GM18951 (cell line): Measurements from ENCODE around the gene AKAP7.

Experiments
- POLR2A ChIP-seq: IDR thresholded peaks from 4 replicates; pipeline ENCODE4 v1.6.1; 2011; ENCODE audit warnings: mild to moderate bottlenecking; ENCODE audit not compliant: insufficient read length, insufficient read depth; ENCODE audit errors: extremely low read depth
- in situ Hi-C: fragments of 300-500 bp; cut with MboI; formaldehyde crosslinking; loops from one replicate; pipeline ENCODE4 v1.12.0; 2022; ENCODE audit warnings: low sequenced_read_pairs, mixed read lengths, inconsistent platforms; ENCODE audit not compliant: unreplicated experiment

The AKAP7 gene

GRCh38 chr6:131117878-131118277 is 17.4 kb upstream of the AKAP7 start:
- in situ Hi-C loops, result loop anchor here (5.0 kb wide), 1 partner anchor 236 kb away; no protein-coding TSS in a partner anchor
- TF ChIP-seq POLR2A, result no peak

DNA sequence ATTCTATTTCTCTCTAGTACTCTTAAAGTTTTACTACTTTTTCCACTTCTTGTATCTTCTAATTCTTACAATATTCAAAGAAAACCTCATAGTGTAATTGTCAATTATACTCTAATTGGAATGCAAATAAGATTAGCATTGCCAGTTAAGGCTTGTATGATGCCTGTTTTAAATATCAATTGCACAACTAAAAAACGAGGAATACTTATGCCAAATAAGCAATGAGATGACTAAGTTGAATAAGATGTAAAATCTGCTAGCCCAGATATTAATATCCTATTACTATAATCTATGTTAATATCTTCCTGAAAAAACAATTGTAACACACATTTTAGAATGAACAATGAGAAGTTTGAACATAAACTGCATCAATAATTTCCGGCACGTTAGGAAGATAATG is 13.3 kb upstream of the AKAP7 start:
- in situ Hi-C loops, result no loop called here
- no peak for TF ChIP-seq POLR2A

- no peak for TF ChIP-seq POLR2A
- in situ Hi-C loops, result no loop called here
These were observed 12.8 kb upstream of the AKAP7 start for GRCh38 chr6:131122516-131122915.

DNA sequence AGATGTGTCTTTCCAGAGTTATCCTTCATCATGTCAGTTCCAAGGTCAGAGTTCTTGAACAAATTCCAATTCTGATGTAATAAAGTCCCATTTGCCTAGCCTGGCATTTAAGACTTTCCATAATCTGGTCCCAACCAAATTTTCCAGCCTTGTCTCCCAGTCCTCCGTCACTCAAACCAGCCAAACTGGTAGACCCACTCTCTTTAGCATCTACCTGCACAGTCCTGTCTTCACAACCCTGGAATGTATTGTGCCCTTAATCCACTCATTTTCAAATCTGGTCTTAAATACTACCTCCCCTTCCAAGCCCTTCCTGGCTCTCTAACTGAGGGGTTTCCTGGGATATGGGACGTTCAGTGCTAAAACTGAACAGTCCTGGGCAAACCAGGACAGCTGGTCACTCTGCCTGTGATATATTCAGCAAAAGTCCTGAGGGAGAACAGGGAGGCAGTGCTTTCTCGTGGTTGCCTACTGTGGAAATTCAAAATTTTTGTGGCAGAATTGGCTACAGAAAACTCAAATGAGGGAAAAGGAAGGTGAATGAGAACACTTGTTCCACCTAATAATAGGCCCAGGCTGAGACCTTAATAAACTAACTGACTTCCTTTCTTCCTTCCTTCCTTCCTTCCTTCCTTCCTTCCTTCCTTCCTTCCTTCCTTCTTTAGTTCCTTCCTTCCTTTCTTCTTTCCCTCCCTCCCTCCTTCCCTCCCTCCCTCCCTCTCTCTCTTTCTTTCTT is 10.8 kb upstream of the AKAP7 start:
- in situ Hi-C loops, result no loop called here
- no peak for TF ChIP-seq POLR2A

DNA sequence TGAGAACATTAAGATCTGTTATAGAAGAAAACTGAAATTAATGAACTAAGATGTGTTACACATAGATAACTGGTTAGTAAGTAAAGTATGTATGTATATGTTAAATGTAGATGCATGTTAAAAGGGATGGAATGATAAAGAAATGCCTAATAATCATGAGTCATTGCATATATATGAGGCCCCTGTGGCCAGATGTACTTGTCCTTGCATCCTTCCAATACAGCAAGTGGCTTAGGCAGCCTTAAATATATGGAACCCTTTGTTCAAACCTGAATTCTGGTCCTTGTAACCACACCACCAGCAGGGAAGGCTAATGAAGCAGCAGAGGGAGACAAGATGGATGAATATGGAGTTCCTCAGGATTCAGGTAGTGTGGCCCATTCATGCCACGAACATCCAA is 9.8 kb upstream of the AKAP7 start:
- in situ Hi-C loops, result no loop called here
- TF ChIP-seq POLR2A, result no peak

DNA sequence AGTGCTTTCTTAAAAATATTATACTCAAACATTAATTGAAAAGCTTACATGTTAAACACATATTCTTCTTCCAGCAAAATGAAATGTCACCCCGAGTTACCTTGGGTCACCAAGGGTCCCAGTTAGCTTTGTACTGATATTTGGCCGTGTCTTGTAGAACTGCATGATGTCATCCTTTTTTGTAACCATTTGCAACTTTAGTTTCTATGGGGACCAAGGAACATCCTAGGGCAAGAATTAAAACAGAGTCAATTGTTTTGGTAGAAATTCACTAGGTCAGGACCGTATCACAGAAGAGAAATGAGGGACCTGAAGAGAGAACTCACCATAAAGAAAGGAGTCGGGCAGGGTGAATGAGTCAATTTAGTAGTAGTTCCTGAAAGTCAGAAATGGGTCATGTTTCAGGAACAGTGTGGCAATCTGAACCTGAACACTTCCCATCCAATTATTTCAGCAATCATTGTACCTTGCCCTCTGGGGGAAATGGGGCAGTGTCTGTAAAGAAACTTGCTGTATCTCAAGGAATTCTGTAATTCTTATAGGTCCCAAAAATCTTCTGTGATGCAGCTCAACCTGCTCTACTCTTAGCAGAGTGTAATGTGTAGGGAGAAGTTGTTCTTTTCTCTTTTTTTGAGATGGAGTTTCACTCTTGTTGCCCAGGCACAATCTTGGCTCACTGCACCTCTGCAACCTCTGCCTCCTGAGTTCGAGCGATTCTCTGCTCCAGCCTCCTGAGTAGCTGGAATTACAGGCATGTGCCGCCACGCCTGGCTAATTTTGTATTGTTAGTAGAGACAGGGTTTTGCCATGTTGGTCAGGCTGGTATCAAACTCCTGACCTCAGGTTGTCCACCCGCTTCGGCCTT is 5.3 kb upstream of the AKAP7 start:
- no peak for TF ChIP-seq POLR2A
- in situ Hi-C loops, result no loop called here

DNA sequence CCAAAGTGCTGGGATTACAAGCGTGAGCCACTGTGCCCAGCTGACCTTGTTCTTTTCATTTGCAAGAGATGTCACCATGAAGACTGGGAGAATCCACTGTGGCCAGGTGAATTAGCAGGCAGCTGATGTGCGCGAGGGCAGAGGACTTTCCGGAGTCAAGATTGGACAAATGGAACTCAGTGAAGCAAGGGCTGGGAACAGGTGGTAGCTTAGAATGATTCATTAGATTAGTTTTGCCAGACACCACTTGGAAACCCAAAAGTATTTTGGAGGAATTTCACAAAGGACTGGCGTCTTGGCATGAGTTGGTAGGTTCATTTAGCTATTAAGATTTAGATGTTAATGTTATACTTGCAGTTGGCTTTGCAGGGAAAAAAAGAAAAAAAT is 4.7 kb upstream of the AKAP7 start:
- in situ Hi-C loops, result no loop called here
- no peak for TF ChIP-seq POLR2A

DNA sequence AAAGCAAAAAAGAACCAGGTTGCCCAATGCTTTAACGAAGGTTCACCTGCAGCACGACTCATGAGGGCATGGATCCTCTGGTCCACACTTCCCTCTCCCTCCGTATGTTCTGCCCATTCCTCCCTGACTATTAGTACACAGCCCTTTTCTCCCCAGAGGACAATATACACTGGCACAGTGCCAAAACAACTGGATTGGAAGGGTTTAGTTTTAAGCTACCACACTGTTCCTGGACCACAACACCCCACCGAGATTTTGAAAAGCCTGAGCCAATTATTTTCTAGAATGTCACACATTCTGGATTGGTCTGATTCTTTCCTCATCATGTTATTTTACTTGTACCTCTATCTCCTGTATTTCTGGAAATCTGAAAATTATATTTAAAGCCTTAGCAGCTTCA is 2.9 kb upstream of the AKAP7 start:
- in situ Hi-C loops, result no loop called here
- no peak for TF ChIP-seq POLR2A

GRCh38 chr6:131134220-131134979 is 867 bp upstream of the AKAP7 start:
- in situ Hi-C loops, result no loop called here
- TF ChIP-seq POLR2A, result no peak

- in situ Hi-C loops, result no loop called here
- TF ChIP-seq POLR2A, result no peak
These were observed 355 bp upstream of the AKAP7 start for GRCh38 chr6:131134980-131135243.

GRCh38 chr6:131136021-131136786 is 937 bp downstream of the AKAP7 start:
- in situ Hi-C loops, result no loop called here
- TF ChIP-seq POLR2A, result no peak

- no peak for TF ChIP-seq POLR2A
- in situ Hi-C loops, result no loop called here
These were observed 4.3 kb downstream of the AKAP7 start for GRCh38 chr6:131139599-131139998.

- in situ Hi-C loops, result no loop called here
- no peak for TF ChIP-seq POLR2A
These were observed 8.1 kb downstream of the AKAP7 start for GRCh38 chr6:131143319-131143718.
